Aorta (tissue), 5 donors: ENCODE results near the gene GPR35. TPM values are rescaled to one million over a fixed set of nuclear protein-coding genes. Genes with fewer than 3 reads are reported as not detected.
"Not testable (repeated sequence)": the region's sequence is repeated elsewhere in the genome, so short reads cannot be mapped to it uniquely, and the experiment has no call there.

Experiments
- ATAC-seq: fragments of 200-7000 bp; cut with Tn5 transposase; one replicate; pipeline ENCODE4 v1.9.1; 2022; ENCODE audit warnings: moderate library complexity; ENCODE audit not compliant: low FRiP score
- DNase-seq, 2 donors: peaks; one replicate each; pipeline ENCODE4 v3.0.0-alpha.2; 2020
- H3K27ac ChIP-seq, 2 donors: one replicate each; pipeline ENCODE4 v1.5.1; 2013; ENCODE audit warnings: low read length in 2 of 2, mild to moderate bottlenecking in 2 of 2, moderate library complexity in 2 of 2, control low read depth in 1 of 2, inconsistent platforms in 1 of 2, low read depth in 1 of 2
- H3K27me3 ChIP-seq, 2 donors: one replicate each; pipeline ENCODE4 v1.6.1; 2013; ENCODE audit warnings: control low read depth in 1 of 2, low read length in 1 of 2, mild to moderate bottlenecking in 1 of 2, moderate library complexity in 1 of 2; ENCODE audit not compliant: insufficient read depth in 2 of 2, control insufficient read depth in 1 of 2
- H3K36me3 ChIP-seq, 2 donors: one replicate each; pipeline ENCODE4 v1.6.1; 2013; ENCODE audit warnings: control low read depth in 1 of 2, low read length in 1 of 2, mild to moderate bottlenecking in 1 of 2; ENCODE audit not compliant: insufficient read depth in 2 of 2, control insufficient read depth in 1 of 2
- H3K4me1 ChIP-seq, 2 donors: one replicate each; pipeline ENCODE4 v1.6.1; 2013; ENCODE audit warnings: low read length in 2 of 2, control low read depth in 1 of 2, mild to moderate bottlenecking in 1 of 2, moderate library complexity in 1 of 2; ENCODE audit not compliant: insufficient read depth in 2 of 2, control insufficient read depth in 1 of 2
- H3K4me3 ChIP-seq, 2 donors: one replicate each; pipeline ENCODE4 v1.5.1; 2013; ENCODE audit warnings: low read length in 2 of 2, control low read depth in 1 of 2, mild to moderate bottlenecking in 1 of 2
- H3K9me3 ChIP-seq: one replicate; pipeline ENCODE4 v1.6.1; 2013; ENCODE audit warnings: mild to moderate bottlenecking, low read length; ENCODE audit not compliant: control insufficient read depth
- WGBS, 2 donors: extraction: QIAGEN DNeasy Blood & Tissue Kit; methylation state at CpG; one replicate each; pipeline ENCODE4 v1.1.7; 2013; 5-methylcytosine and 5-hydroxymethylcytosine counted together
- intact Hi-C, 2 donors: fragments of 100-400 bp; cut with DNase I; formaldehyde crosslinking; loops; one replicate each; pipeline versions ENCODE4 v1.14.2 to v1.15.0; 2022
- polyA plus RNA-seq, 2 donors: library from polyadenylated mRNA; stranded (reverse); fragments of 200-250 nt; gene quantifications; one replicate each; pipeline ENCODE4 v1.2.3, GENCODE V29; 2013
- total RNA-seq, 2 donors: library from RNA; stranded (reverse); fragmentation: NEBNext Ultra II Directional; extraction: Animal tissue kit (Norgen Biotek cat#: 25700); gene quantifications; one replicate each; pipeline ENCODE4 v1.2.1, GENCODE V29; 2021
- donor health status: healthy with polysubstance abuse.
- donor health status: Bipolar disorder and iron deficiency.
- donor health status: DM: no; HTN: no; CAD: no.
- donor health status: DM: no; HTN: no; CAD: no.
- donor health status: DM: yes; HTN: yes; CAD: no.

The GPR35 gene
- total and polyA plus RNA-seq, 4 donors = 2.1 to 14.5 (median 7.0) TPM

GRCh38 chr2:240664622-240665021 is 39.3 kb downstream of the GPR35 start:
- Histone ChIP-seq H3K4me1 (no peaks in the 10 kb centered on the region), H3K27me3 (peaks cover 0 to 4% of the 10 kb centered on the region in 2 donors), H3K4me3 (no peak overlapping the region), H3K9me3 (peaks cover 4% of the 10 kb centered on the region), H3K36me3 (no peaks in the 10 kb centered on the region), H3K27ac (no peak overlapping the region)
- no peak for ATAC-seq
- no peak for DNase-seq
- WGBS, 2 donors = 73 to 81% methylated on average over 1 of the region's 1 CpG
- intact Hi-C loops = no loop called here

GRCh38 chr2:240670402-240670801 is 45.1 kb downstream of the GPR35 start:
- H3K9me3 ChIP-seq = no peaks in the 10 kb centered on the region
- DNase-seq (no peak), ATAC-seq (no peak)
- intact Hi-C loops = no loop called here
- H3K4me3 ChIP-seq = no peak overlapping the region
- no peaks in the 10 kb centered on the region for H3K4me1 ChIP-seq
- H3K27ac ChIP-seq = no peak overlapping the region
- H3K27me3 ChIP-seq = no peaks in the 10 kb centered on the region
- WGBS, 2 donors = 69 to 72% methylated on average over 7 of the region's 7 CpGs
- H3K36me3 ChIP-seq = no peaks in the 10 kb centered on the region

- no peak for DNase-seq
- no peaks in the 10 kb centered on the region for H3K27me3 ChIP-seq
- ATAC-seq = no peak
- WGBS, 2 donors = 77% methylated on average over 4 of the region's 4 CpGs
- H3K4me1 ChIP-seq = no peaks in the 10 kb centered on the region
- H3K4me3 ChIP-seq = no peak overlapping the region
- no peaks in the 10 kb centered on the region for H3K36me3 ChIP-seq
- intact Hi-C loops = no loop called here
- H3K9me3 ChIP-seq = no peaks in the 10 kb centered on the region
- no peak overlapping the region for H3K27ac ChIP-seq
Measured at GRCh38 chr2:240670950-240671349, 45.7 kb downstream of the GPR35 start.

GRCh38 chr2:240672076-240672700 is 46.9 kb downstream of the GPR35 start:
- 38 to 50% methylated on average over 44 to 46 of the region's 46 CpGs for WGBS, 2 donors
- intact Hi-C loops = no loop called here
- no peaks in the 10 kb centered on the region for H3K27me3 ChIP-seq
- H3K27ac ChIP-seq = no peak overlapping the region
- no peaks in the 10 kb centered on the region for H3K4me1 ChIP-seq
- DNase-seq (peak in 1 of 2 donors; percentile 69), ATAC-seq (no peak)
- no peaks in the 10 kb centered on the region for H3K36me3 ChIP-seq
- H3K4me3 ChIP-seq = no peak overlapping the region
- no peaks in the 10 kb centered on the region for H3K9me3 ChIP-seq

- Histone ChIP-seq H3K4me3 (no peak overlapping the region), H3K36me3 (no peaks in the 10 kb centered on the region), H3K27me3 (no peaks in the 10 kb centered on the region), H3K27ac (no peak overlapping the region), H3K4me1 (no peaks in the 10 kb centered on the region), H3K9me3 (no peaks in the 10 kb centered on the region)
- DNase-seq (peak in 1 of 2 donors; percentile 44), ATAC-seq (no peak)
- intact Hi-C loops = no loop called here
- 2 to 3% methylated on average over 20 to 55 of the region's 55 CpGs for WGBS, 2 donors
Measured at GRCh38 chr2:240672701-240673190, 47.5 kb downstream of the GPR35 start.

GRCh38 chr2:240674461-240675184 is 49.3 kb downstream of the GPR35 start:
- H3K36me3 ChIP-seq, H3K9me3 ChIP-seq, intact Hi-C loops, ATAC-seq, H3K27ac ChIP-seq, H3K4me3 ChIP-seq, H3K27me3 ChIP-seq, H3K4me1 ChIP-seq: not testable (repeated sequence)
- DNase-seq = peak in 1 of 2 donors; percentile 61
- WGBS, 2 donors = 24 to 27% methylated on average over 10 to 12 of the region's 16 CpGs

GRCh38 chr2:240675345-240675744 is 50.1 kb downstream of the GPR35 start:
- H3K36me3 ChIP-seq, ATAC-seq, H3K27ac ChIP-seq, H3K4me3 ChIP-seq, DNase-seq, intact Hi-C loops, H3K27me3 ChIP-seq, H3K4me1 ChIP-seq, H3K9me3 ChIP-seq: not testable (repeated sequence)
- no CpG with 5 or more reads among the region's 24 CpGs for WGBS, 2 donors

- ATAC-seq, intact Hi-C loops: not testable (repeated sequence)
- WGBS, 2 donors = 78 to 95% methylated on average over 4 to 6 of the region's 14 CpGs
Measured at GRCh38 chr2:240678043-240678442, 52.8 kb downstream of the GPR35 start.

GRCh38 chr2:240678909-240679308 is 53.6 kb downstream of the GPR35 start:
- H3K4me3 ChIP-seq, H3K27ac ChIP-seq, H3K27me3 ChIP-seq, H3K36me3 ChIP-seq, H3K4me1 ChIP-seq, intact Hi-C loops, DNase-seq, H3K9me3 ChIP-seq, ATAC-seq: not testable (repeated sequence)
- no CpG with 5 or more reads among the region's 19 CpGs for WGBS, 2 donors

More at GRCh38 chr2:240678043-240678442, 52.8 kb downstream of the GPR35 start:
- not testable (repeated sequence) for H3K27me3 ChIP-seq, H3K4me3 ChIP-seq, H3K9me3 ChIP-seq, DNase-seq, H3K4me1 ChIP-seq, H3K36me3 ChIP-seq, H3K27ac ChIP-seq
